Fibroblast of lung (primary cell): Measurements from ENCODE around the gene RENBP. TPM values are rescaled to one million over a fixed set of nuclear protein-coding genes. Genes with fewer than 3 reads are reported as not detected.

Source experiments
- DNase-seq, 2 donors: peaks; one replicate each; pipeline versions ENCODE4 v3.0.0 to v3.0.0-alpha.2; 2010; ENCODE audit warnings: low read depth in 2 of 2
- H2AFZ ChIP-seq: 2 replicates; pipeline ENCODE4 v1.5.1; 2012; ENCODE audit warnings: low read length, control low read depth, inconsistent platforms
- H3K27ac ChIP-seq: 2 replicates; pipeline ENCODE4 v1.5.1; 2011; ENCODE audit warnings: low read length, control low read depth; ENCODE audit not compliant: insufficient read depth
- H3K27me3 ChIP-seq: 2 replicates; pipeline ENCODE4 v1.5.1; 2011; ENCODE audit warnings: mild to moderate bottlenecking, low read length; ENCODE audit not compliant: control insufficient read depth, insufficient read depth
- H3K36me3 ChIP-seq: 2 replicates; pipeline ENCODE4 v1.5.1; 2011; ENCODE audit warnings: low read length; ENCODE audit not compliant: control insufficient read depth, insufficient read depth
- H3K4me1 ChIP-seq: 2 replicates; pipeline ENCODE4 v1.5.1; 2011; ENCODE audit warnings: low read length; ENCODE audit not compliant: control insufficient read depth, insufficient read depth; ENCODE audit errors: extremely low read depth
- H3K4me2 ChIP-seq: 2 replicates; pipeline ENCODE4 v1.5.1; 2011; ENCODE audit warnings: low read length, control low read depth; ENCODE audit not compliant: insufficient read depth; ENCODE audit errors: extremely low read depth
- H3K4me3 ChIP-seq, 4 experiments: fragments of 200-600 bp in 1 of 4; sonication (generic) in 1 of 4; replicated peaks in 1 of 4; 2 replicates each; pipeline ENCODE4 v1.5.1; 2011 to 2016; ENCODE audit warnings: low read length in 4 of 4, low read depth in 3 of 4, mild to moderate bottlenecking in 3 of 4, control low read depth in 2 of 4, inconsistent platforms in 1 of 4, mixed read lengths in 1 of 4; ENCODE audit not compliant: insufficient read depth in 1 of 4; ENCODE audit errors: control extremely low read depth in 1 of 4
- H3K79me2 ChIP-seq: 2 replicates; pipeline ENCODE4 v1.5.1; 2012; ENCODE audit warnings: mild to moderate bottlenecking, low read length, inconsistent platforms; ENCODE audit not compliant: control insufficient read depth, insufficient read depth
- H3K9ac ChIP-seq: 2 replicates; pipeline ENCODE4 v1.5.1; 2011; ENCODE audit warnings: mild to moderate bottlenecking, low read length, control low read depth; ENCODE audit not compliant: insufficient read depth
- H3K9me3 ChIP-seq: 2 replicates; pipeline ENCODE4 v1.5.1; 2012; ENCODE audit warnings: low read depth, low read length; ENCODE audit not compliant: control insufficient read depth, insufficient read depth
- H4K20me1 ChIP-seq: 2 replicates; pipeline ENCODE4 v1.5.1; 2011; ENCODE audit warnings: low read length; ENCODE audit not compliant: control insufficient read depth, insufficient read depth; ENCODE audit errors: extremely low read depth
- EZH2 ChIP-seq: IDR thresholded peaks from 2 replicates; pipeline ENCODE4 v1.5.1; 2012; ENCODE audit warnings: low read length, control low read depth, mild to moderate bottlenecking; ENCODE audit errors: missing control alignments
- polyA plus RNA-seq, 2 donors: library from polyadenylated mRNA; depleted of rRNA in 1 of 2; stranded (reverse) in 1 of 2; unstranded in 1 of 2; fragments of >200 nt; gene quantifications; 2 replicates each; pipeline ENCODE4 v1.2.1, GENCODE V29; 2011 to 2012; ENCODE audit warnings: missing spikeins in 1 of 2
- total RNA-seq: library from RNA; depleted of rRNA; stranded (reverse); fragments of >200 nt; gene quantifications from 2 replicates; pipeline ENCODE4 v1.2.1, GENCODE V29; 2014
- TF ChIP-seq, protein P1 (sequence below), 2 donors: IDR thresholded peaks in 1 of 2; conservative IDR thresholded peaks in 1 of 2; 1 replicate in 1 of 2; 2 replicates in 1 of 2; pipeline ENCODE4 v1.5.1; 2011 to 2012; ENCODE audit warnings: low read length in 2 of 2, control low read depth in 1 of 2, inconsistent platforms in 1 of 2, low read depth in 1 of 2, mild to moderate bottlenecking in 1 of 2

RENBP gene
- total and polyA plus RNA-seq, 2 donors (not counting 1 experiment from before 2014, with no cell fraction given): 0.92 to 8.8 TPM

GRCh38 chrX:153938226-153938786, 6.1 kb downstream of the RENBP start:
- H3K4me1 ChIP-seq: no peaks in the 10 kb centered on the region
- H3K79me2 ChIP-seq: peaks cover 10% of the 10 kb centered on the region
- no peak overlapping the region for H3K27ac ChIP-seq
- DNase-seq: no peak
- H3K9me3 ChIP-seq: no peaks in the 10 kb centered on the region
- no peak overlapping the region for H3K4me3 ChIP-seq
- no peaks in the 10 kb centered on the region for H3K36me3 ChIP-seq
- H3K27me3 ChIP-seq: no peaks in the 10 kb centered on the region
- H4K20me1 ChIP-seq: no peaks in the 10 kb centered on the region
- TF ChIP-seq EZH2: no peak
- TF ChIP-seq, protein P1, sequence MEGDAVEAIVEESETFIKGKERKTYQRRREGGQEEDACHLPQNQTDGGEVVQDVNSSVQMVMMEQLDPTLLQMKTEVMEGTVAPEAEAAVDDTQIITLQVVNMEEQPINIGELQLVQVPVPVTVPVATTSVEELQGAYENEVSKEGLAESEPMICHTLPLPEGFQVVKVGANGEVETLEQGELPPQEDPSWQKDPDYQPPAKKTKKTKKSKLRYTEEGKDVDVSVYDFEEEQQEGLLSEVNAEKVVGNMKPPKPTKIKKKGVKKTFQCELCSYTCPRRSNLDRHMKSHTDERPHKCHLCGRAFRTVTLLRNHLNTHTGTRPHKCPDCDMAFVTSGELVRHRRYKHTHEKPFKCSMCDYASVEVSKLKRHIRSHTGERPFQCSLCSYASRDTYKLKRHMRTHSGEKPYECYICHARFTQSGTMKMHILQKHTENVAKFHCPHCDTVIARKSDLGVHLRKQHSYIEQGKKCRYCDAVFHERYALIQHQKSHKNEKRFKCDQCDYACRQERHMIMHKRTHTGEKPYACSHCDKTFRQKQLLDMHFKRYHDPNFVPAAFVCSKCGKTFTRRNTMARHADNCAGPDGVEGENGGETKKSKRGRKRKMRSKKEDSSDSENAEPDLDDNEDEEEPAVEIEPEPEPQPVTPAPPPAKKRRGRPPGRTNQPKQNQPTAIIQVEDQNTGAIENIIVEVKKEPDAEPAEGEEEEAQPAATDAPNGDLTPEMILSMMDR (conservative IDR thresholded peaks at IDR 0.05 in 1 of 2, IDR thresholded peaks at IDR 0.05 in 1 of 2; ENCODE audit: low read depth in 1 of 2, low read length in 2 of 2): no peak
- H3K4me2 ChIP-seq: no peak overlapping the region
- no peak overlapping the region for H3K9ac ChIP-seq
- H2AFZ ChIP-seq: no peak overlapping the region

- TF ChIP-seq, protein P1 (conservative IDR thresholded peaks at IDR 0.05 in 1 of 2, IDR thresholded peaks at IDR 0.05 in 1 of 2; ENCODE audit: low read depth in 1 of 2, low read length in 2 of 2): no peak
- TF ChIP-seq EZH2: no peak
- H4K20me1 ChIP-seq: no peaks in the 10 kb centered on the region
- peaks cover 4% of the 10 kb centered on the region for H3K36me3 ChIP-seq
- no peak overlapping the region for H3K27ac ChIP-seq
- no peak overlapping the region for H2AFZ ChIP-seq
- H3K4me3 ChIP-seq: no peak overlapping the region
- no peaks in the 10 kb centered on the region for H3K4me1 ChIP-seq
- H3K9me3 ChIP-seq: no peaks in the 10 kb centered on the region
- no peaks in the 10 kb centered on the region for H3K27me3 ChIP-seq
- no peak for DNase-seq
- H3K9ac ChIP-seq: no peak overlapping the region
- H3K79me2 ChIP-seq: peaks cover 16% of the 10 kb centered on the region
- H3K4me2 ChIP-seq: no peak overlapping the region
These were observed 7.4 kb downstream of the RENBP start for GRCh38 chrX:153937056-153937455.

DNA sequence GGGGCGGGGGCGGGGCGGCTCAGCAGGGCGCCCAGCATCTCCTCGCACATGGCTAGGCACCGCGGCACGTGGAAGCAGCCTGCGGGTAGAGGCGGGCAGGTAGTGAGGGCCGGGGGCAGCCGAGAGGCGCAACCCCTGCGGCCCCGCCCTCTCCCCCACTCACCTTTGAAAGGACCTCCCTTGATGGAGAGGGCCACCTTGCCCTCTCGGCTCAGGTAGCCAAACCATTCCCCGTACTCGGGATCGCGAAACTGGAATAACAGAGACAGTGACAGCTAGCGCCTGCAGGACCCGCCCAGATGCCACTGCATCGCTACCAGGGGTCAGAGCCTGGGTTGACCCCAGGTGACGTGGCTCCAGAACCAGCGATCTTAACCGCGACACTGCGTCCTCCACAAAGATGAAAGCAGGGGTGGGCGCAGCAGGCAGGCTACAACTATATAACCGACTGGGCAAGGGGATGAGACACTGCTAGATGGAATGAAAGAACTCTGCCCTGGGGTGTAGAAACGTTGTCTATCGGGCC, 9.1 kb downstream of the RENBP start:
- no peak overlapping the region for H2AFZ ChIP-seq

More for the DNA sequence above, 9.1 kb downstream of the RENBP start:
- Histone ChIP-seq H3K36me3 (peaks cover 7% of the 10 kb centered on the region), H3K27ac (no peak overlapping the region), H3K4me3 (peak overlapping the region in 2 of 4 experiments; percentile 20 to 39), H3K27me3 (no peaks in the 10 kb centered on the region), H3K79me2 (peaks cover 16% of the 10 kb centered on the region), H3K9me3 (no peaks in the 10 kb centered on the region), H3K9ac (no peak overlapping the region), H4K20me1 (no peaks in the 10 kb centered on the region), H3K4me1 (no peaks in the 10 kb centered on the region), H3K4me2 (peak overlapping the region; percentile 64)
- TF ChIP-seq, protein P1 (conservative IDR thresholded peaks at IDR 0.05 in 1 of 2, IDR thresholded peaks at IDR 0.05 in 1 of 2; ENCODE audit: low read depth in 1 of 2, low read length in 2 of 2): no peak
- no peak for TF ChIP-seq EZH2
- DNase-seq: no peak
